Measurements from ENCODE around the gene ETV7. TPM values are rescaled to one million over a fixed set of nuclear protein-coding genes. Genes with fewer than 3 reads are reported as not detected.

The ETV7 gene
- total and polyA plus RNA-seq, 2 of the 13 experiments (the other 11 are each of a cell fraction or from before 2014, with no cell fraction given), result not detected

DNA sequence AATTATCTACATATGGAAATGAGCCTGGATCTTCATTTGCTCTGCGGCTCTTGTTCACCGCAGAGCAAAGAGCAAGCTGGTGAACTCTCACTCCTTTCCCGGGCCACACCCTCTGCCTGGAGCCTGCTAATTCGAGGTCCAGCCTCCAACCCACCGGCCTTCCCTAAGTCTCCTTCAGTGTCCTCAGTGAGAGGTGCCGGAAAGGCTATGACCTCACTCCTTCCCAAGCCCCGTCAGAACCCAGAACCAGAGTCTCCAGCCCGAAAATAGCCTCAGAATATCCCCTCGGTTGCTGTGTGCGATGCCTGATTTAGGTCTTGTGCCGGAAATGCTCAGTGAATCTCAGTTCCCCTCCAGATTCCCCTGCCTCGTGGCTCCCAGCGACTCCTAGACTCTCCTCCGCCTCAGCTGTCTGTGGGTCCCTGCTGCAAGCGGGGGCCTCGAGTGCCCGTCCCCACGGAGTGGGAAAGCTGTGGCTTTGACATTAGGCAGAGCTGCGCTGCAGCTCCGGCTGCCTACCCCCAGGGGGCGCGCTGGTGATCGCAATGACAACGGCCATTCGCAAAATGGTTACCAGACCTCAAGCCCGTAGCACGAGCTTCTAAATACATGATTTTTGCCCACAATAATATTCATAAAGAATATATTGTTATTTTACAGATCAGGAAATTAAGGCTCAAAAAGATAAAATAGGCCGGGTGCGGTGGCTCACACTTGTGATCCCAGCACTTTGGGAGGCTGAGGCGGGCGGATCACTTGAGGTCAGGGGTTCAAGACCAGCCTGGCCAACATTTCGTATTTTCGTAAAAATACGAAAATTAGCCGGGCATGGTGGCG, 46.6 kb downstream of the ETV7 start (continued):
- TF ChIP-seq ZNF550 (CRISPR knock-in tag; IDR thresholded peaks at IDR 0.05; ENCODE audit: borderline replicate concordance) (0 out of 2 replicates have a peak, but pooled peaks have one; percentile 22), ZNF660 (CRISPR knock-in tag; IDR thresholded peaks at IDR 0.05; ENCODE audit: borderline replicate concordance, low read depth) (no peak), NPAS2 (CRISPR knock-in tag; IDR thresholded peaks at IDR 0.05; ENCODE audit: borderline replicate concordance) (no peak), NFIC (IDR thresholded peaks at IDR 0.05; ENCODE audit: low read length) (no peak), YEATS4 (CRISPR knock-in tag; IDR thresholded peaks at IDR 0.05; ENCODE audit: borderline replicate concordance) (peak; percentile 53; the same call in 1 of the 2 replicates), NAIF1 (CRISPR knock-in tag; IDR thresholded peaks at IDR 0.05; ENCODE audit: borderline replicate concordance) (no peak), KMT2A (CRISPR knock-in tag; IDR thresholded peaks at IDR 0.05) (no peak), YY1 (IDR thresholded peaks at IDR 0.05; ENCODE audit: insufficient read depth, insufficient replicate concordance, low read depth, low read length) (peak; percentile 87), ZNF782 (CRISPR knock-in tag; IDR thresholded peaks at IDR 0.05; ENCODE audit: borderline replicate concordance) (0 out of 2 replicates have a peak, but pooled peaks have one; percentile 48), ZNF670 (CRISPR knock-in tag; IDR thresholded peaks at IDR 0.05; ENCODE audit: borderline replicate concordance) (no peak), AGO1 (IDR thresholded peaks at IDR 0.05; ENCODE audit: low read depth, low read length, poor library complexity, severe bottlenecking) (no peak), HHEX (CRISPR knock-in tag; IDR thresholded peaks at IDR 0.05) (no peak), ARID4A (CRISPR knock-in tag; IDR thresholded peaks at IDR 0.05; ENCODE audit: borderline replicate concordance) (peak; percentile 49; the same call in 1 of the 2 replicates), ZNF282 (IDR thresholded peaks at IDR 0.05; ENCODE audit: partially characterized antibody) (no peak), RBM39 (IDR thresholded peaks at IDR 0.05; ENCODE audit: low read depth, low read length, poor library complexity, severe bottlenecking) (no peak), NR2F1 (CRISPR knock-in tag; IDR thresholded peaks at IDR 0.05) (no peak), KMT2B (CRISPR knock-in tag; IDR thresholded peaks at IDR 0.05) (0 out of 2 replicates have a peak, but pooled peaks have one; percentile 28)
- TF ChIP-seq, protein P1, sequence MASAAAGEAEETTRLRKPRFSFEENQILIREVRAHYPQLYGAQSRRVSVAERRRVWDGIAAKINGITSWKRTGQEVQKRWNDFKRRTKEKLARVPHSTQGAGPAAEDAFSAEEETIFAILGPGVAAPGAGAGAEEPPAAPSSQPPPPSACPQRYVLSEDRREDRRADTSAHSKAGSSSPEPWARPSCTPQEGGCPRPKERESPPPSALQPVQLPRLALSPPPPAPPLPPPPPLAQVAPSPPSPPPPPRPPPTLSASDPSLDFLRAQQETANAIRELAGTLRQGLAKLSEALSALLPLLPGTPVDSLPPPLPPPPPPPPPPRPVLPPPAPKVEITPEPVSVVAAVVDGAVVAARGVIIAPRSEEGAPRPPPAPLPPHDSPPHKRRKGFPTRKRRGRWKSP (CRISPR knock-in tag; IDR thresholded peaks at IDR 0.05), result peak; percentile 79; the same call in 1 of the 2 replicates
- TF ChIP-seq, protein P2, sequence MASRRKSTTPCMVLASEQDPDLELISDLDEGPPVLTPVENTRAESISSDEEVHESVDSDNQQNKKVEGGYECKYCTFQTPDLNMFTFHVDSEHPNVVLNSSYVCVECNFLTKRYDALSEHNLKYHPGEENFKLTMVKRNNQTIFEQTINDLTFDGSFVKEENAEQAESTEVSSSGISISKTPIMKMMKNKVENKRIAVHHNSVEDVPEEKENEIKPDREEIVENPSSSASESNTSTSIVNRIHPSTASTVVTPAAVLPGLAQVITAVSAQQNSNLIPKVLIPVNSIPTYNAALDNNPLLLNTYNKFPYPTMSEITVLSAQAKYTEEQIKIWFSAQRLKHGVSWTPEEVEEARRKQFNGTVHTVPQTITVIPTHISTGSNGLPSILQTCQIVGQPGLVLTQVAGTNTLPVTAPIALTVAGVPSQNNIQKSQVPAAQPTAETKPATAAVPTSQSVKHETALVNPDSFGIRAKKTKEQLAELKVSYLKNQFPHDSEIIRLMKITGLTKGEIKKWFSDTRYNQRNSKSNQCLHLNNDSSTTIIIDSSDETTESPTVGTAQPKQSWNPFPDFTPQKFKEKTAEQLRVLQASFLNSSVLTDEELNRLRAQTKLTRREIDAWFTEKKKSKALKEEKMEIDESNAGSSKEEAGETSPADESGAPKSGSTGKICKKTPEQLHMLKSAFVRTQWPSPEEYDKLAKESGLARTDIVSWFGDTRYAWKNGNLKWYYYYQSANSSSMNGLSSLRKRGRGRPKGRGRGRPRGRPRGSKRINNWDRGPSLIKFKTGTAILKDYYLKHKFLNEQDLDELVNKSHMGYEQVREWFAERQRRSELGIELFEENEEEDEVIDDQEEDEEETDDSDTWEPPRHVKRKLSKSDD (CRISPR knock-in tag; IDR thresholded peaks at IDR 0.05; ENCODE audit: low read depth), result no peak
